Fibroblast of mammary gland (primary cell): ENCODE results near the gene RBBP8NL.

Experiments
- DNase-seq: peaks from one replicate; pipeline ENCODE4 v3.0.0-alpha.2; 2010; ENCODE audit warnings: low read depth
- H3K4me3 ChIP-seq: 2 replicates; pipeline ENCODE4 v1.5.1; 2011; ENCODE audit warnings: low read depth, mild to moderate bottlenecking, low read length, moderate library complexity; ENCODE audit not compliant: control insufficient read depth
- TF ChIP-seq, protein P1 (sequence below): conservative IDR thresholded peaks from 2 replicates; pipeline ENCODE4 v1.5.1; 2011; ENCODE audit warnings: low read depth, low read length, inconsistent platforms; ENCODE audit not compliant: control insufficient read depth, insufficient read depth

RBBP8NL gene, protein sequence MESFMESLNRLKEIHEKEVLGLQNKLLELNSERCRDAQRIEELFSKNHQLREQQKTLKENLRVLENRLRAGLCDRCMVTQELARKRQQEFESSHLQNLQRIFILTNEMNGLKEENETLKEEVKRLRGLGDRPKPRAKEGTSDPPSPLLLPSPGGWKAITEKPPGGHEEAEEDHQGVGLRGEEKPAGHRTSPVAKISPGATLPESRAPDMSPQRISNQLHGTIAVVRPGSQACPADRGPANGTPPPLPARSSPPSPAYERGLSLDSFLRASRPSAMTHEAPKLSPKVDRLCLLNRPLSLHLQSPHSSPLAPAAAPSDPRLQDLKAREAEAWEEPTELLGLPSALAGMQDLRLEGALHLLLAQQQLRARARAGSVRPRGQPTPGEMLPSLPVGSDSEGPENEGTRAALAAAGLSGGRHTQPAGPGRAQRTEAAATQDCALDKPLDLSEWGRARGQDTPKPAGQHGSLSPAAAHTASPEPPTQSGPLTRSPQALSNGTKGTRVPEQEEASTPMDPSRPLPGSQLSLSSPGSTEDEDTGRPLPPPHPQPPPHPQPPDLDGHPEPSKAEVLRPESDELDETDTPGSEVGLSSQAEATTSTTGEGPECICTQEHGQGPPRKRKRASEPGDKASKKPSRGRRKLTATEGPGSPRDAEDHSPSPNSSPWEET

DNA sequence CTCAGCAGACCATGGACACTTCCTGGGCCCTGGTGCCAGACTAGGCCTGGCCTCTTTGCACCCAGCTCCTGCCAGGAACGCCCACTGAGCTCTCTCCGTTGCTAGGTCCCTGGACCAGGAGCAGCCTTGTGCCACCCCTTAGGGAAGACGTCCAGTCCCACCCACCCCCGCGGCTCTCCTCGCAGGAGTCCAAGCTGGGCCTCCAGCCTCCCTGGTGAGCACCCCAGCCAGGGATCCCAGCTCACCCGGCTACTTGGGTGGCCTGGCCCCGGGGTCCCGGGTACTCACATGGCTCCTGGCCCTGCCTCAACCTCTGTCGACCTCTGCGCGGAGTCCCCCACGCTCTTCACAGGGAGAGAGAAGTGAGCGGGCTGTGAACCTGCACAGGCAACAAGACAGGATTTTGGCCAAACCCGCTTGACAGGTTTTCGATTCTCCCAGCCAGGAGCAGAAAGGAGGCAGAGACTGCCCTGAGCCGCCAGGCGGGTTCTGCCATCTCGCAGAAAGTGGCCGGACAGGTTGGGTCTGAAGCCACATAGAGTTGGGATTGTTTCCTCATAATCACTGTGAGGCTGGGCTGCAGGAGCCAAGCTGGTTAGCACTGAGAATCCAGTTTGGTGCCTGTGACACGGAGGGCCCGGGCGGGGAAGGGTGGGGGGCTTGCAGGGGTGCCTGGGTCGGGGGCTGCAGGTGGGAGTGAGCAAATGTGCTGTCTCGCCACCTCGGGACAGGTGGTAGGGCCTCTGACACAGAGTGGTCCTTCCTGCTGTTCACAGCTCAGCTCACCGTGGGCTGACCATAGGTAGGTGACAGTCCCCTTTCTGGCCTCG lies at the start of gene RBBP8NL:
RBBP8NL (minus strand) TSS at position 368 of the 830 bp plus-strand sequence. CDS start 7,892 bp downstream, outside the sequence.
- DNase-seq = no peak
- no peak within 1 kb of the TSS for H3K4me3 ChIP-seq
- TF ChIP-seq, protein P1, sequence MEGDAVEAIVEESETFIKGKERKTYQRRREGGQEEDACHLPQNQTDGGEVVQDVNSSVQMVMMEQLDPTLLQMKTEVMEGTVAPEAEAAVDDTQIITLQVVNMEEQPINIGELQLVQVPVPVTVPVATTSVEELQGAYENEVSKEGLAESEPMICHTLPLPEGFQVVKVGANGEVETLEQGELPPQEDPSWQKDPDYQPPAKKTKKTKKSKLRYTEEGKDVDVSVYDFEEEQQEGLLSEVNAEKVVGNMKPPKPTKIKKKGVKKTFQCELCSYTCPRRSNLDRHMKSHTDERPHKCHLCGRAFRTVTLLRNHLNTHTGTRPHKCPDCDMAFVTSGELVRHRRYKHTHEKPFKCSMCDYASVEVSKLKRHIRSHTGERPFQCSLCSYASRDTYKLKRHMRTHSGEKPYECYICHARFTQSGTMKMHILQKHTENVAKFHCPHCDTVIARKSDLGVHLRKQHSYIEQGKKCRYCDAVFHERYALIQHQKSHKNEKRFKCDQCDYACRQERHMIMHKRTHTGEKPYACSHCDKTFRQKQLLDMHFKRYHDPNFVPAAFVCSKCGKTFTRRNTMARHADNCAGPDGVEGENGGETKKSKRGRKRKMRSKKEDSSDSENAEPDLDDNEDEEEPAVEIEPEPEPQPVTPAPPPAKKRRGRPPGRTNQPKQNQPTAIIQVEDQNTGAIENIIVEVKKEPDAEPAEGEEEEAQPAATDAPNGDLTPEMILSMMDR = no peak

DNA sequence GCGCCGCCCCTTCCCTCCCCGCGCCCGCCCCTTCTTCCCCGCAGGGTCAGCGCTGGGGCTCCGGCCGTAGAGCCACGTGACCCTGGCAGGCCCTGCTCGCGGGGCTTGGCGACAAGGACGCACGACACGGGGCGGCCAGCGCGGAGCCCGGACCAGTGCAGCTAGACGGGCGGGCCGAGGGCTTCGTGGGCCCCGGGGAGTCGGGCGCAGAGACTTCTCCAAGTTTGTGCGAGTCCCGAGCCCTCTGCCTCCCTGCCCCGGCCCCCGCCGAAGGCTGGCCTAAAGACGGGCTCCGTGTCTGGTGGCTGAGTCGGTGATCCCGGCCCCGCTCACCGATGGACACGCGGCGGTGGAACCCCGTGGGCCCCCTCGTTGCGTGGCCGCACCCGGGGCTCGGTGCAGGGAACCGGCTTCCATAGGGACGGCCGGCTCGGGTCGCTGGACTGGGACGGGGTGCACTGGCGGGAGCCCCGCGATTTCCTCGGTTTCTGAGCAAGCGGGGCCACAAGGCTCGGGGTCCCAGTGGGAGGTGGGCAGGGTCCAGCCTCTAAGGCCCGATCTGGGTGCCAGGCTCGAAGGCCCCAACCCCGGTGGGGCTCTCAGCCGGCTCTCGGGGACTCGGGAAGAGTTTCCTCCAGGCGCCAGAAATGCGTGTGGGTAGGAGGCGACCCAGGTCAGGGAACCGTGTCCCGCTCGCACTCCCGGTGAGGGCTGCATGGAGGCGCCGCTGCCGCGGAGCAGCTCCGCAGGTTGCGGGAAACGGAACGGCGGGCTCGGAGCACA lies 48.9 kb upstream of the RBBP8NL start:
- DNase-seq = no peak
- no peak overlapping the region for H3K4me3 ChIP-seq
- TF ChIP-seq, protein P1 = no peak

DNA sequence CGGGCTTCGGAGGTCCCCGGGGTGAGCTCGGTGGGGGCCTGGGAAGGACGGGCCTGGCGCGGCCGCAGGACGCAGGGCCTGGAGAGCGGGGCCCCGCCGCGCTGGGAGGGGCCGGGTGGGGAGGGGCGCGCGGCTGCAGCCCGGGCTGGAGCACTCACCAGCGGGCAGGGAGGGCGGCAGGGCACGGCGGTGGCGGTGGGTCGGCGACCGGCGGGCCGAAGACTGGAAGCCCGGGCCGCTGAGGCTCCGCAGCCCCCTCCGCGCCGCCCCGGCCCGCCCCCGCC lies 48.4 kb upstream of the RBBP8NL start, which contains the start of gene GATA5:
GATA5 (minus strand) TSS at position 224 of the 284 bp plus-strand sequence. CDS start 474 bp downstream, outside the sequence.
- TF ChIP-seq, protein P1 = no peak
- no peak within 1 kb of the TSS for H3K4me3 ChIP-seq
- no peak for DNase-seq

DNA sequence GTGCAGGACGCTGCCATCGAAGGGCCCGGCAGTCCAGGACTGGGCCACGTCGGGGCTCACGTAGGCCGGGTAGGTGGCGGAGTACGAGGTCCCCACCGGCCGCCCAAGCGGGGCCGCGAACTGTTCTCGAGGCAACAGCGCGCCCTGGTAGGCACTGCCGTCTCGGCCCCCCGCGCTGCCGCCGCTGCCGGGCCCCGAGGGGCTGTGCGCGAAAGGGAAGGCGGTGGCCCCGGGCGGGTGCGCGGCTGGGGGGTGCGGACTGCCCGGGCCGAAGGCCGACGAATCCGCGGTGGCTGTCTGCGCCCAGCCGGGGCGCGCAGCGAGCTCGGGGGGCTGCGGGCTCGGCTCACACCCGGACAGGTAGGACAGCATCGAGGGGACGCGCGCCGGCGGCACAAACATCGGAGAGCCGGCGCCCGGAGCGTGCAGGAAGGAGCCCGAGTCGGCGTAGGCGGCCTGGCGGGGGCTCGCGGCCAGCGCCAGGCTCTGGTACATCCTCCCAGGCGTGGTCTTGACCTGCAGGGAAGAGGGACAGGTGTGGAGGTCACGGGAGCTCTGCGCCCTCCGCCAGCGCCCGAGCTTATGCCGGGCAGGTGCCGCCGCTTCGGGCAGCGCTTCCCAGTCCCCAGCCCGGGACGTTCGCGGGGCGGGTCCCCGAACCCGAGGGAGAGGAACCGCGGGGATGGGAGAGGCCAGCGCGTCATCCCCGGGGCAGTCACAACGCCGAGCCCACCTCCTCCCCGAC lies 47.9 kb upstream of the RBBP8NL start:
- TF ChIP-seq, protein P1 = no peak
- DNase-seq = no peak
- H3K4me3 ChIP-seq = no peak overlapping the region

DNA sequence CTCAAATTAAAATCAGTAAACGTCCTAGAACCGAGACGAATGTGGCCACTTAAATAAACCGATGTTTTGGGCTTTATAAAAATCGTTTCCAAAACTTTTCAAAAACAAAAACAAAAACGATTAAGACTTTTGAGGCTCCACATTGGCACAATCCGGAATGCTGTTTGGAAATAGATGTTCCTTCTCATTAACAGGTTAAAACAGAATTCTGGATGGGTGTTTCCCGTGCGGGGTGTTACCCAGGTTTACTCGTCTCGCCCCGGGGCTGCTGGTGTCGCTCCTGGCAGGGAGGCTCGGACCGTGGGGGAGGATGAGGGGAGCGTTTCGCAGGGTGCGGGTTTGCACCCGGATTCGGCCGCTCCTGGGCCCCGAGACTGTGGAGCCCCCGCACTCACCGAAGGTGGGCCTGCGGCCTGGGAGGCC lies 47.3 kb upstream of the RBBP8NL start:
- H3K4me3 ChIP-seq = no peak overlapping the region
- DNase-seq = no peak
- TF ChIP-seq, protein P1 = no peak
